Measurements from ENCODE around the gene LDB2.

LDB2 gene

GRCh38 chr4:16685536-16685935 lies 212.9 kb downstream of the LDB2 start:
- DNase-seq (ENCODE audit: low read depth in 3 of 3): no peak

GRCh38 chr4:16684935-16685334 lies 213.5 kb downstream of the LDB2 start:
- DNase-seq (ENCODE audit: low read depth in 3 of 3): no peak

- DNase-seq (ENCODE audit: low read depth in 3 of 3): no peak
Measured at GRCh38 chr4:16684097-16684496, 214.3 kb downstream of the LDB2 start.

GRCh38 chr4:16682975-16683374 lies 215.5 kb downstream of the LDB2 start:
- no peak for DNase-seq (ENCODE audit: low read depth in 3 of 3)

- DNase-seq (ENCODE audit: low read depth in 3 of 3): no peak
Measured at GRCh38 chr4:16677001-16677944, 221.2 kb downstream of the LDB2 start.

GRCh38 chr4:16676230-16676770 lies 222.1 kb downstream of the LDB2 start:
- no peak for DNase-seq (ENCODE audit: low read depth in 3 of 3)

GRCh38 chr4:16674082-16674481 lies 224.4 kb downstream of the LDB2 start:
- no peak for DNase-seq (ENCODE audit: low read depth in 3 of 3)

- DNase-seq (ENCODE audit: low read depth in 3 of 3): no peak
Measured at GRCh38 chr4:16672421-16672820, 226.0 kb downstream of the LDB2 start.

- DNase-seq (ENCODE audit: low read depth in 3 of 3): no peak
Measured at GRCh38 chr4:16671741-16672140, 226.7 kb downstream of the LDB2 start.

- DNase-seq (ENCODE audit: low read depth in 3 of 3): no peak
Measured at GRCh38 chr4:16670727-16671126, 227.7 kb downstream of the LDB2 start.

GRCh38 chr4:16669036-16669435 lies 229.4 kb downstream of the LDB2 start:
- no peak for DNase-seq (ENCODE audit: low read depth in 3 of 3)

- no peak for DNase-seq (ENCODE audit: low read depth in 3 of 3)
Measured at GRCh38 chr4:16668488-16668887, 230.0 kb downstream of the LDB2 start.

GRCh38 chr4:16667464-16667863 lies 231.0 kb downstream of the LDB2 start:
- no peak for DNase-seq (ENCODE audit: low read depth in 3 of 3)

GRCh38 chr4:16665942-16666551 lies 232.4 kb downstream of the LDB2 start:
- no peak for DNase-seq (ENCODE audit: low read depth in 3 of 3)

GRCh38 chr4:16663732-16664131 lies 234.7 kb downstream of the LDB2 start:
- DNase-seq (ENCODE audit: low read depth in 3 of 3): no peak

GRCh38 chr4:16663307-16663706 lies 235.1 kb downstream of the LDB2 start:
- DNase-seq (ENCODE audit: low read depth in 3 of 3): no peak

- no peak for DNase-seq (ENCODE audit: low read depth in 3 of 3)
Measured at GRCh38 chr4:16661813-16662212, 236.6 kb downstream of the LDB2 start.

- DNase-seq (ENCODE audit: low read depth in 3 of 3): no peak
Measured at GRCh38 chr4:16660656-16661055, 237.8 kb downstream of the LDB2 start.

- DNase-seq (ENCODE audit: low read depth in 3 of 3): no peak
Measured at GRCh38 chr4:16659694-16660093, 238.8 kb downstream of the LDB2 start.

- DNase-seq (ENCODE audit: low read depth in 3 of 3): no peak
Measured at GRCh38 chr4:16659079-16659478, 239.4 kb downstream of the LDB2 start.

GRCh38 chr4:16658183-16658582 lies 240.3 kb downstream of the LDB2 start:
- no peak for DNase-seq (ENCODE audit: low read depth in 3 of 3)

- no peak for DNase-seq (ENCODE audit: low read depth in 3 of 3)
Measured at GRCh38 chr4:16655111-16655510, 243.3 kb downstream of the LDB2 start.

GRCh38 chr4:16652732-16653305 lies 245.6 kb downstream of the LDB2 start:
- DNase-seq (ENCODE audit: low read depth in 3 of 3): no peak

All from stimulated activated CD4-positive, alpha-beta T cell treated with anti-CD3 and anti-CD28 coated beads, TNF-alpha, amount 100 ng/mL, for 48 hours (primary cell).